Breast epithelium (tissue), 4 donors: ENCODE results near the gene OR52N5. TPM values are rescaled to one million over a fixed set of nuclear protein-coding genes. Genes with fewer than 3 reads are reported as not detected.

ENCODE experiments used
- DNase-seq, 2 donors: peaks; one replicate each; pipeline ENCODE4 v3.0.0-alpha.2; 2019; ENCODE audit warnings: low spot score in 2 of 2
- H3K27ac ChIP-seq, 2 donors: fragments of 200-600 bp; sonication (generic) in 1 of 2; one replicate each; pipeline ENCODE4 v1.5.1; 2016 to 2019; ENCODE audit warnings: mild to moderate bottlenecking in 1 of 2
- H3K27me3 ChIP-seq, 2 donors: fragments of 200-600 bp; sonication (generic) in 1 of 2; one replicate each; pipeline versions ENCODE4 v1.5.1 to v1.6.0; 2017 to 2019; ENCODE audit warnings: control low read depth in 1 of 2, mild to moderate bottlenecking in 1 of 2
- H3K36me3 ChIP-seq: fragments of 200-600 bp; one replicate; pipeline ENCODE4 v1.5.1; 2019
- H3K4me1 ChIP-seq, 2 donors: fragments of 200-600 bp; sonication (generic); one replicate each; pipeline ENCODE4 v1.5.1; 2016 to 2019; ENCODE audit warnings: control low read depth in 1 of 2
- H3K4me3 ChIP-seq, 3 donors: fragments of 200-600 bp; sonication (generic); 1 replicate in 2 of 3; 2 replicates in 1 of 3; pipeline ENCODE4 v1.5.1; 2016 to 2019; ENCODE audit warnings: mild to moderate bottlenecking in 3 of 3, moderate library complexity in 2 of 3
- H3K9me3 ChIP-seq, 2 donors: fragments of 200-600 bp; sonication (generic) in 1 of 2; one replicate each; pipeline ENCODE4 v1.5.1; 2016 to 2019; ENCODE audit warnings: control low read depth in 1 of 2
- CTCF ChIP-seq, 3 donors: fragments of 450-650 bp; IDR thresholded peaks; one replicate each; pipeline ENCODE4 v1.5.1; 2016 to 2017; ENCODE audit warnings: antibody characterized with exemption in 3 of 3, mild to moderate bottlenecking in 3 of 3, moderate library complexity in 3 of 3
- POLR2A ChIP-seq: fragments of 450-650 bp; IDR thresholded peaks from one replicate; pipeline ENCODE4 v1.6.1; 2016; ENCODE audit warnings: antibody characterized with exemption, mild to moderate bottlenecking, moderate library complexity
- POLR2AphosphoS5 ChIP-seq, 3 donors: sonication (generic); formaldehyde crosslinking; IDR thresholded peaks; one replicate each; pipeline ENCODE4 v1.6.1; 2017; ENCODE audit warnings: antibody characterized with exemption in 3 of 3
- intact Hi-C: fragments of 100-400 bp; cut with DNase I; formaldehyde crosslinking; loops from one replicate; pipeline ENCODE4 v1.15.1; 2023; ENCODE audit warnings: low total_unique reads
- total RNA-seq, 3 donors: library from RNA; depleted of rRNA; stranded (reverse); fragments of >200 nt; gene quantifications; one replicate each; pipeline ENCODE4 v1.1.0, GENCODE V29; 2016

The OR52N5 gene
- total RNA-seq, 3 donors from 2014 or later = 0.29 TPM; not detected in 2

- intact Hi-C loops = no loop called here
- Histone ChIP-seq H3K4me3 (no peak overlapping the region), H3K36me3 (no peaks in the 10 kb centered on the region), H3K9me3 (no peaks in the 10 kb centered on the region), H3K4me1 (no peaks in the 10 kb centered on the region), H3K27ac (no peak overlapping the region), H3K27me3 (no peaks in the 10 kb centered on the region)
- DNase-seq = no peak
- TF ChIP-seq POLR2AphosphoS5 (IDR thresholded peaks at IDR 0.05) = no peak
- no peak for TF ChIP-seq POLR2A
- no peak for TF ChIP-seq CTCF (IDR thresholded peaks at IDR 0.05)
Measured at GRCh38 chr11:5809905-5810795, 27.0 kb upstream of the OR52N5 start.

GRCh38 chr11:5809122-5809519, 26.0 kb upstream of the OR52N5 start:
- TF ChIP-seq POLR2AphosphoS5 (IDR thresholded peaks at IDR 0.05) = no peak
- TF ChIP-seq CTCF (IDR thresholded peaks at IDR 0.05) = no peak
- TF ChIP-seq POLR2A = no peak
- Histone ChIP-seq H3K36me3 (no peaks in the 10 kb centered on the region), H3K27ac (peak overlapping the region in 1 of 2 donors; percentile 33), H3K4me3 (peak overlapping the region; percentile 43 to 71 (median 56)), H3K4me1 (no peaks in the 10 kb centered on the region), H3K9me3 (peaks cover 0 to 2% of the 10 kb centered on the region in 2 donors), H3K27me3 (no peaks in the 10 kb centered on the region)
- intact Hi-C loops = no loop called here
- no peak for DNase-seq

GRCh38 chr11:5808500-5809121, 25.5 kb upstream of the OR52N5 start, which contains the start of gene OR52N2:
OR52N2 (plus strand) TSS chr11:5808924; CDS start chr11:5820336, 11,412 bp downstream.
- Histone ChIP-seq H3K36me3 (no peaks in the 10 kb centered on the region), H3K27me3 (no peaks in the 10 kb centered on the region), H3K27ac (peak within 1 kb of the TSS in 1 of 2 donors; percentile 33), H3K9me3 (peaks cover 0 to 4% of the 10 kb centered on the region in 2 donors), H3K4me3 (peak within 1 kb of the TSS; percentile 43 to 71 (median 56)), H3K4me1 (no peaks in the 10 kb centered on the region)
- intact Hi-C loops = no loop called here
- peak; percentile 61 to 64 for DNase-seq
- no peak for TF ChIP-seq POLR2A
- peak in 2 of 3 donors; percentile 79 to 86 for TF ChIP-seq CTCF (IDR thresholded peaks at IDR 0.05)
- no peak for TF ChIP-seq POLR2AphosphoS5 (IDR thresholded peaks at IDR 0.05)

GRCh38 chr11:5807580-5807979, 24.4 kb upstream of the OR52N5 start:
- DNase-seq = no peak
- Histone ChIP-seq H3K4me3 (no peak overlapping the region), H3K27me3 (no peaks in the 10 kb centered on the region), H3K27ac (no peak overlapping the region), H3K9me3 (peaks cover 0 to 4% of the 10 kb centered on the region in 2 donors), H3K36me3 (no peaks in the 10 kb centered on the region), H3K4me1 (no peaks in the 10 kb centered on the region)
- no peak for TF ChIP-seq CTCF (IDR thresholded peaks at IDR 0.05)
- TF ChIP-seq POLR2AphosphoS5 (IDR thresholded peaks at IDR 0.05) = no peak
- no peak for TF ChIP-seq POLR2A
- intact Hi-C loops = no loop called here

- Histone ChIP-seq H3K4me3 (no peak overlapping the region), H3K4me1 (no peaks in the 10 kb centered on the region), H3K36me3 (no peaks in the 10 kb centered on the region), H3K9me3 (peaks cover 0 to 4% of the 10 kb centered on the region in 2 donors), H3K27me3 (no peaks in the 10 kb centered on the region), H3K27ac (no peak overlapping the region)
- DNase-seq = no peak
- no peak for TF ChIP-seq CTCF (IDR thresholded peaks at IDR 0.05)
- TF ChIP-seq POLR2AphosphoS5 (IDR thresholded peaks at IDR 0.05) = no peak
- no peak for TF ChIP-seq POLR2A
- intact Hi-C loops = no loop called here
Measured at GRCh38 chr11:5803982-5804381, 20.8 kb upstream of the OR52N5 start.
